Subcutaneous abdominal adipose tissue (tissue), 5 donors: ENCODE data around the gene ACTL7B.
"Not testable (repeated sequence)": the region's sequence is repeated elsewhere in the genome, so short reads cannot be mapped to it uniquely, and the experiment has no call there.

ENCODE experiments used
- H3K27ac ChIP-seq: one replicate; pipeline ENCODE4 v1.7.0; 2013; ENCODE audit warnings: low read depth, mild to moderate bottlenecking, inconsistent platforms, low read length, moderate library complexity
- H3K27me3 ChIP-seq, 5 donors: one replicate each; pipeline ENCODE4 v1.7.0; 2013; ENCODE audit warnings: low read length in 5 of 5, inconsistent platforms in 1 of 5; ENCODE audit not compliant: control insufficient read depth in 5 of 5, insufficient read depth in 4 of 5
- H3K36me3 ChIP-seq, 5 donors: one replicate each; pipeline ENCODE4 v1.7.0; 2013; ENCODE audit warnings: low read length in 5 of 5; ENCODE audit not compliant: control insufficient read depth in 5 of 5, insufficient read depth in 5 of 5
- H3K4me1 ChIP-seq, 5 donors: one replicate each; pipeline ENCODE4 v1.7.0; 2013; ENCODE audit warnings: low read length in 5 of 5, mild to moderate bottlenecking in 3 of 5, moderate library complexity in 1 of 5; ENCODE audit not compliant: control insufficient read depth in 5 of 5, insufficient read depth in 5 of 5
- H3K4me3 ChIP-seq, 5 donors: one replicate each; pipeline ENCODE4 v1.7.0; 2013; ENCODE audit warnings: low read length in 5 of 5, low read depth in 1 of 5
- H3K9ac ChIP-seq, 5 donors: one replicate each; pipeline ENCODE4 v1.7.0; 2013; ENCODE audit warnings: low read length in 5 of 5, mild to moderate bottlenecking in 4 of 5, moderate library complexity in 3 of 5
- H3K9me3 ChIP-seq, 5 donors: one replicate each; pipeline ENCODE4 v1.7.0; 2013; ENCODE audit warnings: low read length in 5 of 5; ENCODE audit not compliant: control insufficient read depth in 5 of 5
- donor health status: healthy.
- donor health status: healthy.
- donor health status: healthy.
- donor health status: healthy.
- donor health status: healthy.

ACTL7B gene

DNA sequence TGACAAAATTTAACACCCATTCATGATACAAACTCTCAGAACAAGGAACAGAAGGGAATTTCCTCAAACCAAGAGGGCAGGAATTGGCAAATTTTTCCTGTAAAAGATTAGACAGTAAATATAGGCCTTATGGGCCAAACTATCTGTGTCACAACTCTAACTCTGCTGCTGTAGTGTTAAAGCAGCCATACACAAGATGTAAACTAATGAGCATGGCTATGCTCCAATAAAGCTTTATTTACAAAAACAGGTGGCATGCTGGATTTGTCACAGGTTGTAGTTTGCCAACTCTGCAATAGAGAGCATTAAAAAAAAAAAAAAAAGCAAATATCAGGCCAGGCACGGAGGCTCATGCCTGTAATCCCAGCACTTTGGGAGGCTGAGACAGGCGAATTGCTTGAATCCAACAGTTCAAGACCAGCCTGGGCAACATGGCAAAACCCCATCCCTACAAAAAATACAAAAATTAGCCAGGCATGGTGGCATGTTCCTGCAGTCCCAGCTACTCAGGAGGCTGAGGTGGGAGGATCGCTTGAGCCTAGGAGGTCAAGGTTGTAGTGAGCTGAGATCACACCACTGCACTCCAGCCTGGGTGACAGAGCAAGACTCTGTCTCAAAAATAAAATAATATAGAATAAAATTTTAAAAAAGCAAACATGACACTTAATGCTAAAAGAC is 30.9 kb upstream of the ACTL7B start:
- H3K9me3 ChIP-seq, H3K27me3 ChIP-seq, H3K27ac ChIP-seq, H3K9ac ChIP-seq, H3K4me3 ChIP-seq, H3K4me1 ChIP-seq: not testable (repeated sequence)
- H3K36me3 ChIP-seq, result peaks cover 38 to 56% (median 47%) of the 10 kb centered on the region in 5 donors

DNA sequence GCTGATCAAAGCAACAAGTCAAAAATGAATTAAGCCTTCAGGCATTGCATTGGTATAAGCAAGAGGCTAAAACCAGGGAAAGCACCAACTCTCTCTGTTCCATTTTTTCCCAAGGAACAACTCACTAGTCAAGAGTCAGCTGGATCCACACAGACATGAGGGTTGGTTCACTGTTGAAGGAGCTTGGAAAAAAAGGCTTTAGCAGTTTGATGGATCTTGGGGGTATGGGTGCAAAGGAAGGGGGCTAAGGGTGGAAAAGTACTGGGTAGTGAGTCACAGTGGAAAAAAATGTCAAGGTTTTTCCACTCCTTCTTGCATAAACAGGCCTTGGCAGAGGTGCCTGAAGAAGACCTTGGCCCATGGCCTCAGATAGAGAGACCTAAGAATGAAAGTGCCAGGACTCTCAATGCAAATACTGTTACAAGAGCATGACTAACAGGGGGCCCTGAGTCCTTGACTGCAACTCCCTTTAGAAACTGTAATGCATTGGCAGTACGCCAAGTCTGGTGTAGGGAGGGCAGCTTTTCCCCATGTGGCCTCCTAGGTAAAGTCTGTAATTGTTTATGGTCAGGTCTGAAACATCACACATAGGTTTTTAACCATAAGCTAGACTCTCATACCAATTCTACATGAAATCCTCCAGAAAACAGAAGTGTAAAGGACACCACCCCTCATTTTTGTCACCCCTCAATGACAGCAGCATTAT is 30.0 kb upstream of the ACTL7B start:
- H3K9ac ChIP-seq, result no peak overlapping the region
- H3K4me1 ChIP-seq, result peaks cover 0 to 8% (median 0%) of the 10 kb centered on the region in 5 donors
- H3K36me3 ChIP-seq, result peaks cover 38 to 54% (median 45%) of the 10 kb centered on the region in 5 donors
- H3K27ac ChIP-seq, result no peak overlapping the region
- H3K9me3 ChIP-seq, result no peaks in the 10 kb centered on the region
- H3K4me3 ChIP-seq, result no peak overlapping the region
- no peaks in the 10 kb centered on the region for H3K27me3 ChIP-seq

DNA sequence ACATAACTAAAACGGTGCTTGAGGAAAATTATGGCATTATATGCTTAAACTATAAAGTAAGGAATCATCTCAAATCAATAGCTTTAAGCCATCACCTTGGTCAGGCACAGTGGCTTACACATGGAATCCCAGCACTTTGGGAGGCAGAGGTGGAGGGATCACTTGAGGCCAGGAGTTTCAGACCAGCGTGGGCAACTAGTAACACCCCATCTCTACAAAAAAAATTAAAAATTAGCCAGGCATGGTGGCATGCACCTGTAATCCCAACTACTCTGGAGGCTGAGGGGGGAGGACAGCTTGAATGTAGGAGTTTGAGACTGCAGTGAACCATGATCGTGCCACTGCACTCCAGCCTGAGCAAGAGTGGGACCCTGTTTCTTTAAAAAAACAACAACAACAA is 28.9 kb upstream of the ACTL7B start:
- Histone ChIP-seq H3K4me3 (no peak overlapping the region), H3K9me3 (no peaks in the 10 kb centered on the region), H3K27me3 (no peaks in the 10 kb centered on the region), H3K36me3 (peaks cover 35 to 53% (median 43%) of the 10 kb centered on the region in 5 donors), H3K27ac (no peak overlapping the region), H3K9ac (no peak overlapping the region), H3K4me1 (peaks cover 0 to 8% (median 0%) of the 10 kb centered on the region in 5 donors)

DNA sequence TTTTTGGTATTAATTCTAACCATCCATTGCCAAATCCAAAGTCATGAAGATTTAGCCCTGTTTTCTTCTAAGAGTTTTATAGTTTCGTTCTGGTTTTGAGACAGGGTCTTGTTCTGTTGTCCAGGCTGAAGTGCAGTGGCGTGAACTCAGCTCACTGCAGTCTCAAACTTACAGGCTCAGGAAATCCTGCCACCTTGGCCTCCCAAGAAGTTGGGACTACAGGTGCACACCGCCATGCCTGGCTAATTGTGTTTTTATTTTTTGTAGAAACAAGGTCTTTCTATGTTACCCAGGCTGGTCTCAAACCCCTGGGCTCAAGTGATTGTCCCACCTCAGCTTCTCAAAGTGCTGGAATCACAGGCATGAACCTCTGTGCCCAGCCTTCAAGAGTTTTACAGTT is 27.3 kb upstream of the ACTL7B start:
- H3K27me3 ChIP-seq, result no peaks in the 10 kb centered on the region
- peaks cover 38 to 54% (median 48%) of the 10 kb centered on the region in 5 donors for H3K36me3 ChIP-seq
- H3K9me3 ChIP-seq, result no peaks in the 10 kb centered on the region
- H3K9ac ChIP-seq, result no peak overlapping the region
- H3K4me3 ChIP-seq, result no peak overlapping the region
- no peak overlapping the region for H3K27ac ChIP-seq
- peaks cover 0 to 8% (median 0%) of the 10 kb centered on the region in 5 donors for H3K4me1 ChIP-seq

DNA sequence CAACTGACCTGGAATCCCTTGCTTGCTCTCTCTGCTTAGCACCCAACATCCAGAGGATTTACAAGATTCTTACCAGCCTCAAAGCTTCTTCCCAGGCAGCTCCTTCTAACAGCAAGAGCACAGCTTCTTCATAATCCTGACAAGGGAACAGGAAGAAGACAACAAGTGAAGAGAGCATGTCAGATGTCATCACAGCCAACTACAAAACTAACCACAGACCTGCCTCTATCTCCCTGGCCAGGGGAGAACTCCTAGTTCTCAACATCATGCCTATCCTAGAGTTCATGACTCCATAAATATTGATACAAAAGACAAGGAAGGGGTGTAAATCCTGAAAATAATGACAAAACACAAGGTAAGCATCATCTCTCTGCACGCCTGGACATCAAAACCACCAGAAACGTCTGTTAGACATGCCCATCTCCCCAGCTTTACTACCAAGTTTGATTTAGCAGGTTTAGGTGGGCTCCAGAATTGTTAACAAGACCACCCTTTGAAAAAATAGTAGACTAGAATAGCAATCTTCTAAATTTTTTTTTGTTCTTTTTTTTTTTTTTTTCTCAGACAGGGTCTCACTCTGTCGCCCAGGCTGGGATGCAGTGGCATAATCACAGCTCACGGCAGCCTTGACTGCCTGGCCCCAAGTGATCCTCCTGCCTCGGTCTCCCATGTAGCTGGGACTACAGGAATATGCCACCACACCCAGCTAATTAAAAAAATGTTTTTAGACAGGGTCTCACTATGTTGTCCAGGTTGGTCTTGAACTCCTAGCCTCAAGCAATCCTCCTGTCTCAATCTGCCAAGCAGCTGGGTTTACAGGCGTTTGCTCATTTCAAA is 26.5 kb upstream of the ACTL7B start:
- Histone ChIP-seq H3K9ac (no peak overlapping the region), H3K27ac (no peak overlapping the region), H3K4me1 (peaks cover 0 to 8% (median 0%) of the 10 kb centered on the region in 5 donors), H3K27me3 (no peaks in the 10 kb centered on the region), H3K36me3 (peaks cover 38 to 55% (median 48%) of the 10 kb centered on the region in 5 donors), H3K4me3 (no peak overlapping the region), H3K9me3 (no peaks in the 10 kb centered on the region)

DNA sequence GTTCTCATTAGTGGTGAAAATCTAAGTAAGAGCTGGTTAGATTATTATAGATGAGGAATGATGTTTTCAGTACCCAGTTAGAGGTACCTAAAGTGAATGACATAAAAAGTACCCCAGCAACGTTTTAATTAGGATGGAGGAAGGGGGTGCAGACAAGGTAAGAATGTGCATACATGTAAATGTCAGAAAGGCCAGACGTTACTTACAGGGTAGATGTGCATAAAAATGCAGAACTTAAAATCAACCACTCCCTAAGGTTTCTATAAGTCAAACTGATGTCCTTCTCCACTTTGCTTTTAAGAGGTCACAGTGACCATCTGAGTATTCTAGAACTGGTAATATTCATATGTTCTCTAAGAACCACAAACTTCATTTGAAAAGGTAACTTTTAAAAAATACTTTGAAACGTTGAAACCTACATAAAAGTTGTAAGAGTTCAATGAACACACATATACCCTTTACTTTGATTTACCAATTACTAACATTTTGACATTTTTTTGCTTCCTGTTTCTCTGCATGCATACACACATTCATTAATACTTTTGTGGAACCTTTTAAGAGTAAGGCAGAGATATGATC is 25.0 kb upstream of the ACTL7B start:
- Histone ChIP-seq H3K4me1 (peaks cover 0 to 8% (median 0%) of the 10 kb centered on the region in 5 donors), H3K9me3 (no peaks in the 10 kb centered on the region), H3K36me3 (peaks cover 42 to 70% (median 61%) of the 10 kb centered on the region in 5 donors)

DNA sequence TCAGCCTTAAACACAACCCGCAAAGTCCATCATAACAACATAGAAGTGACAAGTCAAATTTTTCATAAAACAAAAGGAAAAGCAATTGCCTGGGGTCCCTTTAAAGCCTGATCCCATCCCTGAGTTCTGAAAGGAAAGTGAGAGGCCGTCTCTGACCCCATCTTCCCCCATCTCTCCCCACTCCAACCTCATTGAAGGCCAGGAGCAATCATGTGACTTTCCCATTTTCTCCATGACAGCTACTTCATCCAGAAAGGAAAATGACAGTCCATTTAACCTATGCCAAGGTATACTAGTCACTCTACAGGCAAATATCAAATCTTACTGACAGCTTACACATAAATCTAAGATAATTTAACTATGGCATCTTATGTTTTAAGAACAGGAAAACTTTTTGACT is 21.7 kb upstream of the ACTL7B start:
- Histone ChIP-seq H3K27me3 (no peaks in the 10 kb centered on the region), H3K27ac (no peak overlapping the region), H3K36me3 (peaks cover 65 to 92% (median 80%) of the 10 kb centered on the region in 5 donors), H3K9me3 (no peaks in the 10 kb centered on the region), H3K4me3 (no peak overlapping the region), H3K4me1 (no peaks in the 10 kb centered on the region), H3K9ac (no peak overlapping the region)

More for the DNA sequence above, 25.0 kb upstream of the ACTL7B start:
- no peak overlapping the region for H3K27ac ChIP-seq
- H3K27me3 ChIP-seq, result no peaks in the 10 kb centered on the region
- no peak overlapping the region for H3K9ac ChIP-seq
- H3K4me3 ChIP-seq, result no peak overlapping the region

DNA sequence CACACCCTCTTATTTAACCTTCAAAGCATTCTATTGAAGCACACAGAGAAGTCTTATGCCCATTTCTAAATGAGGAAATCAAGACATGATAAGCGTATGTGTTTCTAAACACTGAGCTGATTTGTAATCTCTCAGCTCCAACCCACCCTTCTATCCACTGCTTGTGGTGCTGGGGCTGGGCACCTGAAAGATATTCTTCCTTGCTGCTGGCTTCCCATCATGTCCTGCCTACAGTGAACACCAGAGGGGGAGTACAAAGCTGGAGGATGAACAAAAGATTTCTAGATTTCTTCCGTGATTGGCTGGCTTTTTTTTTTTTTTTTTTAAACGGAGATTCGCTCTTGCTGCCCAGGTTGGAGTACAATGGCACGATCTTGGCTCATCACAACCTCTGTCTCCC is 20.6 kb upstream of the ACTL7B start:
- Histone ChIP-seq H3K36me3 (peaks cover 67 to 90% (median 81%) of the 10 kb centered on the region in 5 donors), H3K4me1 (no peaks in the 10 kb centered on the region), H3K27me3 (no peaks in the 10 kb centered on the region), H3K9me3 (no peaks in the 10 kb centered on the region), H3K9ac (no peak overlapping the region), H3K4me3 (no peak overlapping the region), H3K27ac (no peak overlapping the region)

DNA sequence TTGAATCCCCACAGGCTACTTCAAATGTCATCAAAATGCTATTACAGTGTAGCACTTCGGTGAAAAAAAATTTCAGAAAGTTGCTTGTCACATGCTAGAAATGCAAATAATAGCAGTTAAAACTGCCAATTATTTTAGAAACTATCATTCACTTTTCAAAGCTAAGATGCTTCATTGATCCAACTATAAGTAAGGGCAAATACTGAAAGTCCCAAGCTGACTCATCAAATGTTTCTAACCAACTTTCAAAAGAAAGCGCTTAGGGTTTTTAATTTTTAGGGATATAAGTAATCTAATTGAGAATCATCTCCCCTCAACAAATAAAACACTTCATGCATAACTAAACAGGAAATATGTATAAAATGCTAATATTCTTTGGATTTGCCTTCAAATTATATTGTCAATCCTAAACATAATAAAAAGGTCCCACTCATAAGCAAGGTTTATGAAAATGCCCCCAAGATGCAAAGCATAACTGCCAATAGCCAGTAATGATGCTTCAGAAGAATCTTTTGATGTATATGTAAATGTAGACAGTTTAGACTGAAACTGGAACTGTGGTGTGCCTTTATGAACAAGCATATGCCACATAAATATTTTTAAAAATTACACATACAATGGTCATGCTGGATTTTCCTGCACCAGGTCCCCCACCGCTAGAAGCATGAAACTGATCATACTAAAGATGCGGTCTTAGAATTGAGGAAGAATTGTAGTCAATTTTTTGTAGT is 18.4 kb upstream of the ACTL7B start:
- Histone ChIP-seq H3K27me3 (no peaks in the 10 kb centered on the region), H3K4me1 (no peaks in the 10 kb centered on the region), H3K9me3 (no peaks in the 10 kb centered on the region), H3K9ac (no peak overlapping the region), H3K27ac (no peak overlapping the region), H3K36me3 (peaks cover 55 to 87% (median 75%) of the 10 kb centered on the region in 5 donors), H3K4me3 (no peak overlapping the region)
